GF-D8 (cell line): ENCODE data around the gene IGLL5.
A peak's percentile ranks its signal among the peaks of the same experiment; 100 is the strongest.
"Not testable (repeated sequence)": the region's sequence is repeated elsewhere in the genome, so short reads cannot be mapped to it uniquely, and the experiment has no call there.

Experiments
- DNase-seq: peaks from one replicate; lab custom pipeline; 2025; lab: John Stamatoyannopoulos, UW

Gene IGLL5

GRCh38 chr22:22884010-22884887, 3.4 kb upstream of the IGLL5 start:
- peak; percentile 13 for DNase-seq

- no peak for DNase-seq
Measured at GRCh38 chr22:22884888-22885840, 2.5 kb upstream of the IGLL5 start.

DNA sequence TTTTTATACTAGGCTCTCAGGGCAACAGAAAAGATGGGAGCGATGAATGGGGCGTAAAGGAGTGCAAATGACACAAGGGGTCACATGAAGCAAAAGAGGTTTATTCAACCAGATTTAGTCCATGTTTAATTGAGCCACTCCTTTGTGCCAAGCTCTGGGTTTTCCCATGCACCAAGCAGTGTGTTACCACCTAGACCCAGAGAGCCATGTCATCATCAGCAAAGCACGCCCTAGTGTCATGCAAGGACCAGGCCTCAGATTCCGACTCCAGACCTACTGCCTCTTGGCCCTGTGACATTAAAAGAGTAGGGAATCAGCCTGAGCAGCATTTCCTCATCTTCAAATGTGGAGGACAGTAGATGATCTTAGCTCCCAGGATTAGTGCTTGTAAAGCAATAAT, 1.1 kb upstream of the IGLL5 start:
- DNase-seq, result no peak

DNA sequence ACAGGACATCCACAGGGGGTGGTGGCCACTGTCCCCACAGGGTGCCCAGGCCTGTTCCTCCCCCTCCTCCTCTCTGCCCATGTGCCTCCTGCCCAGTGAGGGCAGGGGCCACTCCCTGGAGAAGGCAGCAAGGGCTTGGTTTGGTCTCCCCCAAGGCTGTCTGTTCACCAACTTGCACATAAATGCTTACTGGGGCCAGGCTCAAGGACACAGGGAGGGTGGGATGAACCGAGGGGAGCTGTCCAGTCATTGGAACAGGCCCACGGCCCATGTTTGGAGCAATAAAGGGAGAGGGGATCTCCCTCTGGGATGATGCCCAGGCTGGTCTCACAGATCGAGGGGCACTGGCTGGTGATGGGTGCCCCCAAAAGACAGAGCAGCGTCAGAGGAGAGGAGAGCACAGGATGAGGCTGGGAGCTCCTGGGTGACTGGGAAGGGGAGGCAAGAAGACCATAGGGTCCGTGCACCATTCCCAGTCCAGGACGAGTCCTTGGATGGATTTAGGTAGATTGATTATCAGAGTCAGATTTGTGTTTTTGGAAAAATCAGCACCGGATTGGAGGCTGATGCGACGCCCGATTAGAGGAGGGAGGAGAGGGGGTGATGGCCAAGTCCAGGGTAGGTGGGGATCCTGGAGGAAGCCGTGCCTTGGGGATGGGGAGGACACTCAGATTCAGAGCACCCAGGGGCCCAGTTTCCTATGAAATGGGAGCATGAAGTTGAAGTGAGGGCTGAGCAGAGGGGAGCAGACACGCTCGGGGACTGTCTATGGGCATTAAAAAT, 1.1 kb downstream of the IGLL5 start:
- DNase-seq, result no peak

DNA sequence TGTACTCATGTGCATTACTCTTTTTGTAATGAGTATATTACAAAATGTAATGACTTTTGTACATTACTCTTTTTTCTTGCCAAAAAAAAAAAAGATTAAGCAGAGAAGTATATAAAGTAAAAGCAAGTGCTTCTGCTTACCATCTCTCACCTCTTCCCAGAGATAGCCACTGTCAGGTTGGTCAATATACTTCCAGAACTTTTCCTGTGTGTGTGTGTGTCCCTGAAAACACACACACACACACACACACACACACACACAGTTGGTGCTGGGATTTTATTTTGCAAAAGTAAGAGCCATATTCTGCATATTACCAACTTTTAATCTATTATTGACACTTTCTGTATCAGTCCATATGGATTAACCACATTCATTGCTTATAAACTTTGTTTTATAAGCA, 2.5 kb downstream of the IGLL5 start:
- DNase-seq, result no peak

GRCh38 chr22:22891139-22891621, 3.6 kb downstream of the IGLL5 start:
- DNase-seq, result no peak

- DNase-seq, result no peak
Measured at GRCh38 chr22:22892096-22893052, 4.8 kb downstream of the IGLL5 start.

GRCh38 chr22:22893077-22893805, 5.6 kb downstream of the IGLL5 start:
- DNase-seq, result no peak

DNA sequence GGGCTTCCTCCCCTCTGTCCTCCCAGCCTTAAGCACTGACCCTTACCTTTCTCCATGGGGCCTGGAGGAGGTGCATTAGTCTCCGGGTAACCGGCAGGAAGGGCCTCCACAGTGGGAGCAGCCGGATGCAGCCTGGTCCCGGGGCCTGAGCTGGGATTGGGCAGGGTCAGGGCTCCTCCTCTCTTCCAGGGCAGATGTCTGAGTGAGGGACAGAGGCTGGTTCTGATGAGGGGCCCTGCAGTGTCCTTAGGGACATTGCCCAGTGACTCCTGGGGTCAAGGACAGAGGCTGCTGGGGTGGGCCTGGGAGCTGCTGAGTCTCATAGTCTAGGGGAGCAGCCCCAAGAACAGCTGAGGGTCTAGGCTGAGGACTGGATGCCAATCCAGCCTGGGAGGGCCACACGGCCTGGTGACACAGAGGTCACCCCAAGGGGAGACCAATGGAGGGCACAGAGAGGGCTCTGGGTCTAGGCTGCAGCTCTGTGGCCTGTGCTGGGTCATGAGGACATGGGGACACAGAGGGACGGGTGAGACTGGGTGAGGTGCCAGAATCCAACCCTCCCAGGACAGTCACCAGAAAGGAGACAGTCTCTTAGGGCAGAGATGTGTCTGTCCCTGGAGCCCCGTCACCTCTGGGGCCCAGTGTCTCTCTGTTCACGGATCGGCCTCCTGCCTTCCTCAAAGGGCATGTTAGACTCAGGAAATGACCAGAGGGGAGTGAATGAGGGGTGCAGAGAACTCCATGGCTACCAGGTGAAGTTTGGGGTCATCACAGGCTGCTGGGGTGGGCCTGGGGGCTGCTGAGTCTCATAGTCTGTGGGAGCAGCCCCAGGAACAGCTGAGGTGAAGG, 6.5 kb downstream of the IGLL5 start:
- no peak for DNase-seq

DNA sequence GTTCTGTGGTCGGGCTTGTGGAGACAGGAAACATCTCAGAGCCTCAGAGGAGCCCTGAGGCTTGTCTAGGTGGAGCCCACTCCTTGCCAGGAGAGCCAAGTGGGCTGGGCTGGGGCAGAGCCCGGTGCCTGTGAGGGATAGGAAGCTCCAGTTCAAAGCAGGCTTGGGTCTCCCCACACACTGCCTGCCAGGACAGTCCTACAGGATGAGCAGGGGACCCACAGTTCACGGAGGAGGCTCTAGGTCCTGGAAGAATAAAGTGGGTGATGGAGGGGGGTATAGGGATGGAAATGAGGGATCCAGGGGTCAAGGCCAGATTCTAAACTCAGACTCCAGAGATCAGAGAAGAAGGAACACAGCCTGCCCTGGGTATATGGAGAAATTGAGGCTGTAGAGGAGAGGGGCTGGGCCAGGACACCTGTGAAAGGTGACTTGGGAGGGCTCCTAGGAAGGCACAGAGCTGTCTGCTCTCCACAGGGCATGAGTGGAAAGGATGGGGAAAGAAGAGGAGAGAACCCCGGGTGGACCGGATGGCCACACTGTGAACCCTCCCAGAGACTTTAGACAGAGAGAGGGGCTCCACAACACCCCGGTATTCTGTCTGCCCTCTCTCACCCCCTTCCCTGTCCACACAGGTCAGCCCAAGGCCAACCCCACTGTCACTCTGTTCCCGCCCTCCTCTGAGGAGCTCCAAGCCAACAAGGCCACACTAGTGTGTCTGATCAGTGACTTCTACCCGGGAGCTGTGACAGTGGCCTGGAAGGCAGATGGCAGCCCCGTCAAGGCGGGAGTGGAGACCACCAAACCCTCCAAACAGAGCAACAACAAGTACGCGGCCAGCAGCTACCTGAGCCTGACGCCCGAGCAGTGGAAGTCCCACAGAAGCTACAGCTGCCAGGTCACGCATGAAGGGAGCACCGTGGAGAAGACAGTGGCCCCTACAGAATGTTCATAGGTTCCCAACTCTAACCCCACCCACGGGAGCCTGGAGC, 7.4 kb downstream of the IGLL5 start:
- no peak for DNase-seq

DNA sequence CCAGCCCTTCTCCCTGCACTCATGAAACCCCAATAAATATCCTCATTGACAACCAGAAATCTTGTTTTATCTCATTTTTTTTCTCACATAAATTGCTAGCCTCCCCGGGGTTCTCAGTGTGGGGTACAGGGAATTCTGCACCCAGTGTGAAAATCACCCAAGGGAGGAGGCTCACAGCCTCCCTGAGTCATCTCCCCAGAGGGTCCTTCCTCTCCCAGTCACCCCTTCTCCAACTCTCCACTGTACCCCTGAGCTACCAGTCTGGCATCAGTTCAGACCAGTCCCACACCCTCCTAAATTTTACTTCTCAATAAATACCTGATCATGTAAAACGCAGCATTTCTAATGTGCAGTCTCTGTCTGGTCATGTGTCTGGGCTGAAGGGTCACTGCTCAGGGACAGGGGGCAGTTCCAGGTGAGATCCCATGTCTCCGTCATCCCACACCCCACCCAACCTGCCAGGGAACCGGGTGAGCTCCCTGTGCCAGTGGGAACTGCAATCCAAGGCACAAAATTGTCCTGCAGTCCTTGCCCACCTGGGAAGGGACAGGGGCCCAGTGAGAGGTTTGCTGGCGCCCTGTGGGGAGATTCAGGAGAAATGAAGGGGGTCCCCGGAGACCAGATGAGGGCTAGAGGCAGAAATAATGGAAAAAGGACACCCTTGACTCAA, 8.3 kb downstream of the IGLL5 start:
- DNase-seq, result no peak

DNA sequence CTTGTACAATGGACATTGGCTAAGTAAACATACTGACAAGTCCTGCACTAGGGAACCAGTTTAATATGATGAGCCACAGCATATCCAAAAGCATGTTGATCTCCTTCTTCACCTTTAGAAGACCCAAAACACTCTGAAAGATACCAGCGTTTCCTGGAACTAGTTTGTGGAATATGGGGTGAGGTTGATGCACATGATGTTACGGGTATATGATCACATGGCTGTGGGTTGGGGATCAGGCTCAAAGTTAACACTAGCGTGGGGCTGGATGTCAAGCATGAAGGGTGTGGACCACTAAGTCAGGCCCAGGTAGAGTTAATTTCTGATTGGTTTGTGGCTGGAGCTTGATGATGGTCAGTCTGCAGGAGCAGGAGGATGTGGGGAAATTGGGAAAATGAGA, 9.0 kb downstream of the IGLL5 start:
- no peak for DNase-seq

GRCh38 chr22:22897091-22897490, 9.5 kb downstream of the IGLL5 start:
- DNase-seq, result no peak

DNA sequence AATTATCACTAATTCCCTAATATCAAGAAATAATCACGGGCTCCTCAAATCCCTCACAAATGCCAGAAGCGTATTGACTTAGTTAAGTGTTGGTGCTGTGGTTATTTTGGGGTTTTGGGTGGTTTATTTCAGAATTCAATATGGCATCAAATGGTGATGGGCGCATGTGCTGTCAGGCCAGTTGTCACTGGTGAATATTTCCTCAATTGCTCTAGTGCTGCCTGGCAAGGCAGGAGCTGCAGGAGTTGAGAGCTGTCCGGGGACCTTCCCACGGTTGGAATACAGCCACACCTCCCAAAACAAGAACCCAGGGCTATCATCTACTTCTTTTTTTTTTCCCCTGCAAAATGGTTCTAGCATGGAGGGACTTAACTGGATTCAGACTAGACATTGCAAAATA, 10.3 kb downstream of the IGLL5 start:
- no peak for DNase-seq

DNA sequence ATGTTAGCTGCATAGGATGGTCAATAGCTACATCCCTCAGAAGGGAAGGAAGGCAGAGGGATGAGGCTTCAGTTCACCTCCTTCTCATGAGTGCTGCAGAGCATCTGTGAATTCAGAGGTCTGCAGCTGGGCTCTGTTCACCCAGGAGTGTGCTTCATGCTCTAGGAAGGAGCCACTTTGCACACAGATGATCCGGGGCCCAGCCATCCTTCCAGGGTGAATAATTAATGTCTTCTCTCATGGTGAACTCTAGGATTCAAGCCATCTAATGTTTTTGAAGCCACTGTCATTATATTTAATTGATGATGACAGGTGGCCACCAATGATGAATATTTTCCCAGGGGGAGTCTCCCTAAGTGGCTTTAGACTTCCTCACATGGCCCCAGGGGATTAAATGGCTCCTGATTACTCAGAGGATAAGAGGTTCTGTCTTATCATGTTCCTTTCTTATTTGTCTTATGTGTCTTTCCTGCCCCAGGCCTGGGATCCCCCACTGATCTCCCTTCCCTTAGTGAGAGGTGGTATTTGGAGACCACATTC, 10.9 kb downstream of the IGLL5 start:
- not testable (repeated sequence) for DNase-seq

DNA sequence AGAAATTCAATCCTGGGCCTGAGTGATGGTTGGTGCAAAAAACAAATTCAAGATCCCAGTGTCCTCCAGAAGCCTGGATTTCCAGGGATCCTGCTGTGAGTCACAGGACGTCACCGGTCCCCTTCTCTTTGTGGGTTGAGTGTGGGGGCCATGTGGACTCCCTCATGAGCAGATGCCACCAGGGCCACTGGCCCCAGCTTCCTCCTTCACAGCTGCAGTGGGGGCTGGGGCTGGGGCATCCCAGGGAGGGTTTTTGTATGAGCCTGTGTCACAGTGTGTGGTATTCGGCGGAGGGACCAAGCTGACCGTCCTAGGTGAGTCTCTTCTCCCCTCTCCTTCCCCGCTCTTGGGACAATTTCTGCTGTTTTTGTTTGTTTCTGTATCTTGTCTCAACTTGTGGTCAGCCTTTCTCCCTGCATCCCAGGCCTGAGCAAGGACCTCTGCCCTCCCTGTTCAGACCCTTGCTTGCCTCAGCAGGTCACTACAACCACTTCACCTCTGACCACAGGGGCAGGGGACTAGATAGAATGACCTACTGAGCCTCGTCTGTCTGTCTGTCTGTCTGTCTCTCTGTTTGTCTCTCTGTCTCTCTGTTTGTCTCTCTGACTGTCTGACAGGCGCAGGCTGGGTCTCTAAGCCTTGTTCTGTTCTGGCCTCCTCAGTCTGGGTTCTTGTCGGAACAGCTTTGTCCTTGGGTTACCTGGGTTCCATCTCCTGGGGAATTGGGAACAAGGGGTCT, 11.9 kb downstream of the IGLL5 start:
- not testable (repeated sequence) for DNase-seq
